ENCODE data around the gene CYB5B.

CYB5B gene

GRCh38 chr16:69424053-69424934, at the start of gene CYB5B:
CYB5B (plus strand) TSS chr16:69424619; CDS start chr16:69424684, 65 bp downstream.
- H3K27me3 Mint-ChIP-seq = no peaks in the 10 kb centered on the region
- peak within 1 kb of the TSS; percentile 96 for H3K4me3 Mint-ChIP-seq
- H3K4me1 Mint-ChIP-seq (ENCODE audit: low read depth) = peaks cover 46% of the 10 kb centered on the region
- peaks cover 31% of the 10 kb centered on the region for H3K36me3 Mint-ChIP-seq (ENCODE audit: low read depth)
- H3K9me3 Mint-ChIP-seq = peaks cover 12% of the 10 kb centered on the region
- peak within 1 kb of the TSS; percentile 95 for H3K27ac Mint-ChIP-seq

GRCh38 chr16:69376393-69377059, 47.9 kb upstream of the CYB5B start:
- Mint-ChIP-seq H3K36me3 (ENCODE audit: low read depth) (peaks cover 72% of the 10 kb centered on the region), H3K4me1 (ENCODE audit: low read depth) (peaks cover 39% of the 10 kb centered on the region), H3K27me3 (no peaks in the 10 kb centered on the region), H3K9me3 (no peaks in the 10 kb centered on the region), H3K4me3 (no peak overlapping the region), H3K27ac (no peak overlapping the region)

- Mint-ChIP-seq H3K27ac (peak overlapping the region; percentile 13), H3K36me3 (ENCODE audit: low read depth) (peaks cover 73% of the 10 kb centered on the region), H3K4me1 (ENCODE audit: low read depth) (peaks cover 39% of the 10 kb centered on the region), H3K4me3 (no peak overlapping the region), H3K9me3 (no peaks in the 10 kb centered on the region), H3K27me3 (no peaks in the 10 kb centered on the region)
Observed at GRCh38 chr16:69378036-69378435, 46.4 kb upstream of the CYB5B start.

- Mint-ChIP-seq H3K9me3 (no peaks in the 10 kb centered on the region), H3K27me3 (no peaks in the 10 kb centered on the region), H3K4me3 (no peak overlapping the region), H3K27ac (peak overlapping the region; percentile 21), H3K36me3 (ENCODE audit: low read depth) (peaks cover 76% of the 10 kb centered on the region), H3K4me1 (ENCODE audit: low read depth) (peaks cover 39% of the 10 kb centered on the region)
Observed at GRCh38 chr16:69378760-69379159, 45.7 kb upstream of the CYB5B start.

GRCh38 chr16:69381231-69381630, 43.2 kb upstream of the CYB5B start:
- Mint-ChIP-seq H3K27ac (peak overlapping the region; percentile 52), H3K9me3 (no peaks in the 10 kb centered on the region), H3K4me3 (no peak overlapping the region), H3K4me1 (ENCODE audit: low read depth) (peaks cover 50% of the 10 kb centered on the region), H3K36me3 (ENCODE audit: low read depth) (peaks cover 78% of the 10 kb centered on the region), H3K27me3 (no peaks in the 10 kb centered on the region)

GRCh38 chr16:69382421-69382820, 42.0 kb upstream of the CYB5B start:
- no peaks in the 10 kb centered on the region for H3K9me3 Mint-ChIP-seq
- H3K4me3 Mint-ChIP-seq = peak overlapping the region; percentile 15
- no peaks in the 10 kb centered on the region for H3K27me3 Mint-ChIP-seq
- H3K27ac Mint-ChIP-seq = no peak overlapping the region
- H3K4me1 Mint-ChIP-seq (ENCODE audit: low read depth) = peaks cover 50% of the 10 kb centered on the region
- H3K36me3 Mint-ChIP-seq (ENCODE audit: low read depth) = peaks cover 74% of the 10 kb centered on the region

- peak overlapping the region; percentile 97 for H3K4me3 Mint-ChIP-seq
- H3K27ac Mint-ChIP-seq = peak overlapping the region; percentile 95
- H3K9me3 Mint-ChIP-seq = no peaks in the 10 kb centered on the region
- H3K27me3 Mint-ChIP-seq = no peaks in the 10 kb centered on the region
- peaks cover 38% of the 10 kb centered on the region for H3K4me1 Mint-ChIP-seq (ENCODE audit: low read depth)
- H3K36me3 Mint-ChIP-seq (ENCODE audit: low read depth) = peaks cover 48% of the 10 kb centered on the region
Observed at GRCh38 chr16:69384974-69385373, 39.4 kb upstream of the CYB5B start.

- H3K9me3 Mint-ChIP-seq = no peaks in the 10 kb centered on the region
- H3K4me1 Mint-ChIP-seq (ENCODE audit: low read depth) = peaks cover 29% of the 10 kb centered on the region
- peak overlapping the region; percentile 97 for H3K4me3 Mint-ChIP-seq
- no peaks in the 10 kb centered on the region for H3K27me3 Mint-ChIP-seq
- peak overlapping the region; percentile 92 for H3K27ac Mint-ChIP-seq
- peaks cover 35% of the 10 kb centered on the region for H3K36me3 Mint-ChIP-seq (ENCODE audit: low read depth)
Observed at GRCh38 chr16:69386596-69386995, 37.8 kb upstream of the CYB5B start.

GRCh38 chr16:69393898-69394849, 30.2 kb upstream of the CYB5B start:
- H3K9me3 Mint-ChIP-seq = no peaks in the 10 kb centered on the region
- H3K27me3 Mint-ChIP-seq = no peaks in the 10 kb centered on the region
- H3K27ac Mint-ChIP-seq = no peak overlapping the region
- peaks cover 23% of the 10 kb centered on the region for H3K4me1 Mint-ChIP-seq (ENCODE audit: low read depth)
- H3K36me3 Mint-ChIP-seq (ENCODE audit: low read depth) = no peaks in the 10 kb centered on the region
- no peak overlapping the region for H3K4me3 Mint-ChIP-seq

- Mint-ChIP-seq H3K27me3 (no peaks in the 10 kb centered on the region), H3K36me3 (ENCODE audit: low read depth) (no peaks in the 10 kb centered on the region), H3K4me1 (ENCODE audit: low read depth) (peaks cover 29% of the 10 kb centered on the region), H3K27ac (peak overlapping the region; percentile 72), H3K4me3 (peak overlapping the region; percentile 31), H3K9me3 (no peaks in the 10 kb centered on the region)
Observed at GRCh38 chr16:69395859-69396186, 28.6 kb upstream of the CYB5B start.

- Mint-ChIP-seq H3K4me1 (ENCODE audit: low read depth) (peaks cover 29% of the 10 kb centered on the region), H3K9me3 (no peaks in the 10 kb centered on the region), H3K27me3 (no peaks in the 10 kb centered on the region), H3K27ac (peak overlapping the region; percentile 72), H3K36me3 (ENCODE audit: low read depth) (no peaks in the 10 kb centered on the region), H3K4me3 (peak overlapping the region; percentile 31)
Observed at GRCh38 chr16:69396187-69397061, 28.0 kb upstream of the CYB5B start.

- Mint-ChIP-seq H3K27me3 (no peaks in the 10 kb centered on the region), H3K36me3 (ENCODE audit: low read depth) (no peaks in the 10 kb centered on the region), H3K4me3 (no peak overlapping the region), H3K9me3 (no peaks in the 10 kb centered on the region), H3K4me1 (ENCODE audit: low read depth) (peaks cover 36% of the 10 kb centered on the region), H3K27ac (no peak overlapping the region)
Observed at GRCh38 chr16:69397821-69398521, 26.4 kb upstream of the CYB5B start.

- Mint-ChIP-seq H3K4me3 (no peak overlapping the region), H3K27ac (no peak overlapping the region), H3K36me3 (ENCODE audit: low read depth) (no peaks in the 10 kb centered on the region)
Observed at GRCh38 chr16:69399361-69399760, 25.1 kb upstream of the CYB5B start.

More at GRCh38 chr16:69399361-69399760, 25.1 kb upstream of the CYB5B start:
- no peaks in the 10 kb centered on the region for H3K27me3 Mint-ChIP-seq
- H3K9me3 Mint-ChIP-seq = no peaks in the 10 kb centered on the region
- H3K4me1 Mint-ChIP-seq (ENCODE audit: low read depth) = peaks cover 38% of the 10 kb centered on the region

All from stimulated activated naive CD8-positive, alpha-beta T cell treated with anti-CD3 and anti-CD28 coated beads, Interleukin-15, Interleukin-2, amounts not matched to agents 100 ng/mL and 50 ng/mL, for 24 hours (primary cell).